GM12892 (cell line): Measurements from ENCODE around the gene TEAD2.

Experiments
- POLR2A ChIP-seq: IDR thresholded peaks from 2 replicates; pipeline ENCODE4 v1.6.1; 2011; ENCODE audit warnings: low read depth, low read length, control low read depth
- TAF1 ChIP-seq: IDR thresholded peaks from 2 replicates; pipeline ENCODE4 v1.6.1; 2011; ENCODE audit warnings: low read depth, mild to moderate bottlenecking, control low read depth, low read length, borderline replicate concordance

- TF ChIP-seq TAF1, result no peak
- TF ChIP-seq POLR2A, result no peak
Observed at GRCh38 chr19:49393881-49394280, 31.7 kb upstream of the TEAD2 start.
